Fibroblast of peridontal ligament (primary cell): Measurements from ENCODE around the gene PPOX.

Source experiments
- DNase-seq: peaks from one replicate; pipeline ENCODE4 v3.0.0-alpha.2; 2010; ENCODE audit errors: extremely low read depth

The PPOX gene

DNA sequence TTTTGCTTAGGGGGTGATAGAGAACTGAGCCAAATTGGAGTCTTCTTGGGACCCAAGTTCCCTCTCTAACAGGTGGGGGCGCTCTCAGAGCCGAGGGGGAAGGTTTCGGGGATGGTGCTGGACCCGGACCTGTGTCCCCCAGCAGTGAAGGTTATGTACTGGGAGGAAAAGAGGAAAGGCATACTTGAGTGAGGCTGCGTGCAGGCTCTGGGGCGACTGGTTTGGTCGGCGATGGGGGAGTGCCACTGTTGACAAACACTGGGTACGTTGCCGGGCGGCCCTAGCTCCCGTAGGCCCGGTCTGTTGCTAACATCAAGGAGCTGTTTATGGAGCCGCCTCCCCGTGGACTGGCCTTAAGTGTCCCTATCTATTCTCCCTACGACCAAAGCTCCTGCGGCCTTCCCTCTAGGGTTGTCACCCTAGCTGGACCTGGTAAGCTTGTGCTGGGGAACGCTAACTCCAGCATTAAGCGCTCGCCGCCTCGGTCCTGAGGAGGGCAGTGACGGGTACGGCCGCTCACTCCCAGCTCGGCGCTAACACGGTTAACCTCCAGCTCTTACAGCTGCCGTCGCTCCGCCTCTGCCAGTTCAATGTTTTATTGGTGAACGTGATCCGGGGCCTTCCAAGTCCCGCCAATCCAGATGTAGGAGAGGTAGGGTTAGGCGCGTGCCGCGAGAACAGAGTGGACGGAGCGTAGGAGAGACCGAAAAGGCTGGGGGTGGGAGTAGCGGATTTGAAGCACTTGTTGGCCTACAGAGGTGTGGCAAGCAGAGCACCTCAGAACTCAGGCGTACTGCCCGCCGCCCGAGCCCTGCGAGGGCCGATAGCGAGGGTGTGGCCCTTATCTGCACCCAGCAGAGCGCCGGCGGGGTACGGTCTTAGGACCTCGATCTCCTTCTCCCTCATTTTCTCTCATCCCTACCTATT is at the start of gene PPOX:
Gene PPOX, plus strand, starts transcription at position 685 of the 927 bp plus-strand sequence. CDS start 422 bp downstream, outside the sequence.
- DNase-seq: peak; percentile 97

GRCh38 chr1:161117759-161118581 is 48.3 kb upstream of the PPOX start, which contains the start of the genes NIT1 and PFDN2:
NIT1 (plus strand) TSS chr1:161118105; CDS start chr1:161118177, 72 bp downstream.
PFDN2 (minus strand) TSS chr1:161118037; CDS start chr1:161118026, 11 bp downstream.
- peak; percentile 74 for DNase-seq

- peak; percentile 69 for DNase-seq
Observed at GRCh38 chr1:161119092-161119903, 46.9 kb upstream of the PPOX start.

DNA sequence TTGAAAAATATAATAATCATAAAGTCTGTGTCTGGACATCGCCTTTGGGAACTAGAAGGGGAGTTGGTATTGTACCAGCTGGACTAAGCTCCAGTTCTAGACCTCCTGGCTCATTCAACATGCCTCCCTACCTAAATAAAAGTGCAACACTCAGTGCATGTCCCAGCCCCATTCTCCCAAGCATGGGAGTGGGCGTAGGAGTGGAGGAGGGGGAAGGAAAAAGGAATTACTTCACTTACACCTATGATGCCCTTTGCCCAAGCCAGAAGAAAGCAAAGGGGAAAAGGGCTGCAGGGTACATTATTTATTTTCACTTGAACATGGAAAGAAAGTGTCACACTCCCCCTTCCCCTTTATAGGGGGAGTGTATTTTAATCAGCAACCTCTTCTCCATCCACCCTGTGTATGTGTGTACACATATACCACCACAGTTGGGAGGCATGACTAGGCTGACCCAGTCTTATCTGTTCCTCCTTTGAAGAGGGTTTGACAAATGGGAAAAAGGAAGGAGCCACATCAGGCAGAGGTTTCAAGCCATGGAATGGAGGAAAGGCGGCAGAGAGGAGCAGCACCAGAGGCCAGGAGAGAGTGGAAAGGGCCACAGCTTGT is 45.1 kb upstream of the PPOX start:
- no peak for DNase-seq

DNA sequence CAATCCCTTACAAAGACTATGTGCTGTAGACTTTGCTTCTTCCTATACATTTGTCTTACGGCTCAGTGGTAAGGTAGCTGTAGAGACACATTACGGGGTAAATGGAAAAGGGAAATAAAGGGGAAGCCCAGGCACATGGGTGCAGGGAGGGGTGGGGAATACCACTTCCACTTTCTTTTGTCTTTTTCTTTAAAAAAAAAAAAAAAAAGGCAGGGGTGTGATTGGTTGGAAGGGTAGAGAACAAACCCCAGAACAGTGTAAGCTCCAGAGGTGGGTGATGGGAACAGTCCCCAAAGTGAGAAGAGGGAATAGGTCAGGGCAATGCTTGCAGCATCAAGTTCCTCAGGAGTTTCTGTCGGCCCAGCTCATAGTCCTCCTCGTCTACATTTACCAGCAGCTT is 44.4 kb upstream of the PPOX start:
- DNase-seq: no peak

- DNase-seq: no peak
Observed at GRCh38 chr1:161122967-161123366, 43.3 kb upstream of the PPOX start.

DNA sequence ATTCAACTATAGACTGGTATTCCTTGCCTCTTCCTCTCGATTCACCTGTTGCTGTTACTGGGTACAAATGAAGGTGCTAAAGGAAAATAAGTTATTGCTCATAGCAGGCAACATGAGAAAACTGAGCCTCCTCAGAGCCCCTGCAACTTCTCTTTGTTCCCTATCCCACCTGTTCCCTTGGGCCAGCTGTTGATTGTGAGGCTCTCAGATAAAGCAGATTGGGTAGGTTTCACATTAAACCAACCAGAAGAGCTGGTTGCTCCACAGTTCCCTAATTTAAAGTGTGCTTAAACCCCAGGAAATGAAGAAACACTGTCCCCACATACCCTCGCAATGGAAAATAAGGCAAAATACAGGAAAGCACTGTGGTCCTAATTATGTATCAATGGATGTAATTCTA is 38.6 kb upstream of the PPOX start:
- no peak for DNase-seq

- no peak for DNase-seq
Observed at GRCh38 chr1:161128591-161129420, 37.4 kb upstream of the PPOX start.

DNA sequence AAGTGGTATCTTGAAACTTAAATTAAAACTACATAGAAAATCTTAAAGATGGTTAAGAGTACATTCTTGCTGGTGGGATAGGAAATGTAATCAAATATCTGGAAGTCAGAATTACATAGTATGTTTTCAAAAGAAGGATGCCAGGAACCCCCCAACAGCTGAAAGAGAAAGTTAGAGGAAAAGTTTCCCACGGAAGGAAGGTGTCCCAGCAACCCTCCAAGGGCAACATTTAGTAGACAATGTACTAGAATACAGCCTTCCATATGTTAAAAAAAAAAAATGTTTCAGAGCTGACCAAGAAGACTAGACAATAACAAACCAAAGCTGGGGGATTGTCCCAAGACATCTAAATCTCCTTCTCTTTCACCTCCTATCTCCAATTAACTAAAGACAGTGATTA is 36.0 kb upstream of the PPOX start:
- no peak for DNase-seq

DNA sequence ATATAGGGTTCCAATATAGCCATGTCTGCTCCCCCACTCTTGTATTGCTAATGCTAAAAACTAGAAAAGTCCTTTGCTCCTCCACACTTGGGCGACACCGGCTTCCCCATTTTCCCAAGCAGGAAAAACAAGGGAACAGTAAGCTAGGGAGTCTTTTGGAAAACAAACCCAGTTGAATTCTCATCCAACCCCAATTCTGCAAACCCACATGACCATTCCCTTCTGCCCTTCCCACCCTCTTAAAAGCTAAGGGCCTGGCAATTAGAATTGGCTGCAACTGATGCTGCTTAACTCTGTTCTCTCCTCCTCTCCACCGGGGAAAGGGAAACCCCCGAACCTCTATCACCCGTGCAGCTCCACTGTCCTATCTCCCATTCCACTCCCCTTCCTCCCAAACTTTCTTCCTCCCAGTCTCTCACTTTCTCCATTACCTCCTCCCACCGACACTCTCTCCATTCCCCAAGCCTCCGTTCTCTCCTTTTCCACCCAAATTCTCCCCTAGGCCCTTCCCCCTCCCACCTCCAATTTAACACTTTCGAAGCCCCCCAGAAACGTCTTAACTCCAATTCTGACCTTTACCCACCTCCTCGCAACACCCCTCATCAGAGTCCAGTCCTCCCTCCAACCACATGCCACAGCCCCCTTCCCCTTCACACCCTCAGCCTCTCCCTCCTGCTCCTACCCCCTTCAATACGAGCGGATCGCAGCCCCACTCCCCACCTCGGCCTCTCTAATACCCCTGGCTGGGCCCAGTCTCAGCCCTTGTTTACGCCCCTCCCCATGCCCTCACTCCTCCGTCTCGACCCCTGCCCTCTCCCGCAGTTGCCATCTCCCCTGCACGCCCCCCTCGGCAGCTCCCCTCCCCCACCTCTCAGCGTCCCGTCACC is 34.5 kb upstream of the PPOX start:
- DNase-seq: peak; percentile 54

- peak; percentile 96 for DNase-seq
Observed at GRCh38 chr1:161132410-161133219, 33.6 kb upstream of the PPOX start, which contains the start of gene DEDD. DEDD (minus strand) TSS chr1:161132667; CDS start chr1:161124462, 8,205 bp downstream.

GRCh38 chr1:161133220-161133740 is 32.9 kb upstream of the PPOX start:
- DNase-seq: no peak

DNA sequence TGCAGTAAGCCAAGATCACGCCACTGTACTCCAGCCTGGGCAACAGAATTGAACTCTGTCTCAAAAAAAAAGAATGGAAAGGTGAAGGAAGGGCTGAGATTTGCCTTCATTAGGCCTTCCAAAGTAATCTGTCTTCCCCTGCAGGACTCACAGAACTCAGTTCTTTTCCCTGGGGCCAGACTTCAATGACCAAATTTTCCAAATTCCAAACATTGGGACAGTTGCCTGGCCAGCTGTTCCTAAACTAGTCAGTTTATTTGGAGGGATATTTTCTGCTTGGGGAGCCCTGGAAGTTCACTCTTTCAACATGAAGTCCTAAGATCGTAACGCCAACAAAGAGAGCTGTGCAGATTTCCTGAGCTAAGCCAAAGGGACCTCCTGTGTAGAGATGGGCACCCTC is 28.3 kb upstream of the PPOX start:
- DNase-seq: no peak

DNA sequence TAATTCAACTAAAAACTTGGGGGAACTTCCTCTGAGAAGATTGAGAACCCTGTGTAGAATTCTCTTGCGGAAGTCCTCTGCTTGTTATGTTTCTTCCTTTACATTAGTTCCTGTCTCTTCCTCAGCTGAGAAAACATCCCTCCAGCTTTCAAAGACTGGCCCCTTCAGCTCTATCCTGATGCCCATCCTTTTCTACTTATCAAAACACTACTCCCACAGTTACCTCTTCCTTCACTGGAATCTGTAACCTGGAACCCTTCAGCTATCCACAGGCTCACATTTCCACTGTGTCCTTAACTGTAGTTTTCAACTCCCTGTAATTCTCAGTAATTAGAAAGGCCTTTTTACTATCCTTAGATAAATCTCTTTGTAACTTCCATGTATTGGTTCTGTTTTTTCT is 27.8 kb upstream of the PPOX start:
- no peak for DNase-seq

GRCh38 chr1:161139766-161140165 is 26.5 kb upstream of the PPOX start:
- DNase-seq: peak; percentile 72

- no peak for DNase-seq
Observed at GRCh38 chr1:161140755-161141400, 25.3 kb upstream of the PPOX start.

GRCh38 chr1:161145832-161146231 is 20.4 kb upstream of the PPOX start:
- no peak for DNase-seq
